Liver (tissue), 9 donors: Measurements from ENCODE around the gene SRPK1. TPM values are rescaled to one million over a fixed set of nuclear protein-coding genes. Genes with fewer than 3 reads are reported as not detected.
A peak's percentile ranks its signal among the peaks of the same experiment; 100 is the strongest.

ENCODE experiments used
- DNase-seq: peaks from one replicate; pipeline ENCODE4 v3.0.0-alpha.2; 2017; ENCODE audit warnings: low spot score
- H3K27ac ChIP-seq, 2 donors: one replicate each; pipeline ENCODE4 v1.7.0; 2013; ENCODE audit warnings: inconsistent platforms in 2 of 2, low read length in 2 of 2, control low read depth in 1 of 2, low read depth in 1 of 2, mild to moderate bottlenecking in 1 of 2
- H3K27me3 ChIP-seq, 4 donors: one replicate each; pipeline versions ENCODE4 v1.6.1 to v1.7.0; 2013; ENCODE audit warnings: low read length in 3 of 4, inconsistent platforms in 1 of 4, mild to moderate bottlenecking in 1 of 4, moderate library complexity in 1 of 4; ENCODE audit not compliant: control insufficient read depth in 4 of 4, insufficient read depth in 4 of 4
- H3K36me3 ChIP-seq, 4 donors: one replicate each; pipeline versions ENCODE4 v1.6.1 to v1.7.0; 2013; ENCODE audit warnings: low read length in 3 of 4, mild to moderate bottlenecking in 3 of 4, low read depth in 1 of 4, moderate library complexity in 1 of 4; ENCODE audit not compliant: control insufficient read depth in 4 of 4, insufficient read depth in 3 of 4
- H3K4me1 ChIP-seq, 4 donors: one replicate each; pipeline versions ENCODE4 v1.6.1 to v1.7.0; 2013; ENCODE audit warnings: low read length in 3 of 4, mild to moderate bottlenecking in 3 of 4, moderate library complexity in 1 of 4; ENCODE audit not compliant: control insufficient read depth in 4 of 4, insufficient read depth in 4 of 4
- H3K4me3 ChIP-seq, 3 donors: one replicate each; pipeline versions ENCODE4 v1.6.1 to v1.7.0; 2013; ENCODE audit warnings: low read length in 3 of 3, control low read depth in 1 of 3, low read depth in 1 of 3, mild to moderate bottlenecking in 1 of 3
- H3K9ac ChIP-seq, 2 donors: one replicate each; pipeline ENCODE4 v1.7.0; 2013; ENCODE audit warnings: low read length in 2 of 2, mild to moderate bottlenecking in 2 of 2, moderate library complexity in 2 of 2, control low read depth in 1 of 2, low read depth in 1 of 2
- H3K9me3 ChIP-seq, 4 donors: one replicate each; pipeline versions ENCODE4 v1.6.1 to v1.7.0; 2013; ENCODE audit warnings: low read length in 3 of 4; ENCODE audit not compliant: control insufficient read depth in 4 of 4
- ATF3 ChIP-seq: IDR thresholded peaks from 2 replicates; pipeline ENCODE4 v1.6.1; 2016; ENCODE audit warnings: antibody characterized with exemption
- EGR1 ChIP-seq, 2 donors: IDR thresholded peaks; 2 replicates each; pipeline ENCODE4 v1.6.1; 2016 to 2018; ENCODE audit warnings: antibody characterized with exemption in 2 of 2, low read depth in 2 of 2
- FOXA1 ChIP-seq: IDR thresholded peaks from 2 replicates; pipeline ENCODE4 v1.6.1; 2016; ENCODE audit warnings: antibody characterized with exemption
- FOXA2 ChIP-seq: IDR thresholded peaks from 2 replicates; pipeline ENCODE4 v1.6.1; 2016; ENCODE audit warnings: antibody characterized with exemption
- GABPA ChIP-seq, 2 donors: IDR thresholded peaks in 1 of 2; conservative IDR thresholded peaks in 1 of 2; 2 replicates each; pipeline ENCODE4 v1.6.1; 2016; ENCODE audit warnings: antibody characterized with exemption in 2 of 2, mild to moderate bottlenecking in 1 of 2, moderate library complexity in 1 of 2
- HNF4A ChIP-seq, 2 donors: conservative IDR thresholded peaks; 2 replicates each; pipeline ENCODE4 v1.6.1; 2016; ENCODE audit warnings: antibody characterized with exemption in 2 of 2, mild to moderate bottlenecking in 2 of 2
- HNF4G ChIP-seq: IDR thresholded peaks from 2 replicates; pipeline ENCODE4 v1.6.1; 2016; ENCODE audit warnings: antibody characterized with exemption
- MAX ChIP-seq: IDR thresholded peaks from 2 replicates; pipeline ENCODE4 v1.6.1; 2016; ENCODE audit warnings: antibody characterized with exemption
- RAD21 ChIP-seq, 2 donors: IDR thresholded peaks; 2 replicates each; pipeline ENCODE4 v1.6.1; 2016; ENCODE audit warnings: antibody characterized with exemption in 2 of 2, mild to moderate bottlenecking in 2 of 2
- RXRA ChIP-seq, 2 donors: IDR thresholded peaks; 2 replicates each; pipeline ENCODE4 v1.6.1; 2017 to 2018; ENCODE audit warnings: antibody characterized with exemption in 2 of 2, mild to moderate bottlenecking in 1 of 2
- SP1 ChIP-seq: IDR thresholded peaks from 2 replicates; pipeline ENCODE4 v1.6.1; 2018; ENCODE audit warnings: antibody characterized with exemption, mild to moderate bottlenecking
- TAF1 ChIP-seq: conservative IDR thresholded peaks from 2 replicates; pipeline ENCODE4 v1.6.1; 2016; ENCODE audit warnings: antibody characterized with exemption, mild to moderate bottlenecking
- YY1 ChIP-seq: IDR thresholded peaks from 2 replicates; pipeline ENCODE4 v1.6.1; 2016; ENCODE audit warnings: antibody characterized with exemption, mild to moderate bottlenecking
- ZBTB33 ChIP-seq: IDR thresholded peaks from 2 replicates; pipeline ENCODE4 v1.6.1; 2016; ENCODE audit warnings: antibody characterized with exemption
- WGBS: extraction: QIAGEN DNeasy Blood & Tissue Kit; methylation state at CpG from one replicate; pipeline ENCODE4 v1.1.7; 2013; 5-methylcytosine and 5-hydroxymethylcytosine counted together
- polyA plus RNA-seq, 2 donors: library from polyadenylated mRNA; stranded (reverse) in 1 of 2; unstranded in 1 of 2; fragments of 200-250 nt in 1 of 2; fragments of >200 nt in 1 of 2; fragmentation: Nextera tagmentation in 1 of 2; extraction: Ambion mirVana in 1 of 2; gene quantifications; one replicate each; pipeline versions ENCODE4 v1.2.1 to v1.2.3, GENCODE V29; 2013 to 2015
- total RNA-seq, 2 donors: library from RNA; depleted of rRNA; stranded (reverse); fragments of >200 nt; gene quantifications; one replicate each; pipeline ENCODE4 v1.2.3, GENCODE V29; 2014
- donor health status: healthy.
- donor health status: healthy.
- donor health status: healthy.
- donor health status: healthy.
- donor health status: healthy.

Gene SRPK1
- total and polyA plus RNA-seq, 4 donors: 11.9 to 41.2 (median 32.9) TPM

- Histone ChIP-seq H3K27ac (no peak overlapping the region), H3K9me3 (no peaks in the 10 kb centered on the region), H3K4me3 (no peak overlapping the region), H3K4me1 (peaks cover 0 to 3% (median 2%) of the 10 kb centered on the region in 4 donors), H3K27me3 (peaks cover 0 to 3% (median 0%) of the 10 kb centered on the region in 4 donors), H3K36me3 (no peaks in the 10 kb centered on the region), H3K9ac (no peak overlapping the region)
- no peak for DNase-seq
- WGBS: 67% methylated on average over 13 of the region's 13 CpGs
- no peak for TF ChIP-seq TAF1
- TF ChIP-seq ZBTB33: no peak
- TF ChIP-seq RAD21 (IDR thresholded peaks at IDR 0.05): no peak
- TF ChIP-seq HNF4A (conservative IDR thresholded peaks at IDR 0.05): peak; percentile 51 to 59
- peak; percentile 26 for TF ChIP-seq HNF4G
- no peak for TF ChIP-seq FOXA2
These were observed 133.4 kb downstream of the SRPK1 start for GRCh38 chr6:35787266-35788218.

GRCh38 chr6:35786810-35787209, 134.1 kb downstream of the SRPK1 start:
- Histone ChIP-seq H3K9ac (no peak overlapping the region), H3K27ac (no peak overlapping the region), H3K4me3 (no peak overlapping the region), H3K27me3 (peaks cover 0 to 3% (median 0%) of the 10 kb centered on the region in 4 donors), H3K36me3 (no peaks in the 10 kb centered on the region), H3K9me3 (no peaks in the 10 kb centered on the region), H3K4me1 (peaks cover 0 to 3% (median 2%) of the 10 kb centered on the region in 4 donors)
- 60% methylated on average over 25 of the region's 25 CpGs for WGBS
- TF ChIP-seq RAD21 (IDR thresholded peaks at IDR 0.05) (no peak), SP1 (no peak), ATF3 (no peak), FOXA1 (no peak), HNF4A (conservative IDR thresholded peaks at IDR 0.05) (no peak), MAX (no peak), HNF4G (no peak), GABPA (IDR thresholded peaks at IDR 0.05 in 1 of 2, conservative IDR thresholded peaks at IDR 0.05 in 1 of 2) (no peak), ZBTB33 (no peak), RXRA (IDR thresholded peaks at IDR 0.05) (no peak), FOXA2 (no peak), EGR1 (IDR thresholded peaks at IDR 0.05; ENCODE audit: low read depth in 2 of 2) (no peak), YY1 (no peak)
- no peak for DNase-seq
